Fibroblast of skin of abdomen (primary cell): Measurements from ENCODE around the gene YES1. TPM values are rescaled to one million over a fixed set of nuclear protein-coding genes. Genes with fewer than 3 reads are reported as not detected.
A peak's percentile ranks its signal among the peaks of the same experiment; 100 is the strongest.

Experiments used
- DNase-seq: peaks from one replicate; pipeline ENCODE4 v3.0.0-alpha.2; 2013
- polyA plus RNA-seq, 2 experiments: library from polyadenylated mRNA; unstranded; fragments of 120-200 nt; gene quantifications; one replicate each; pipeline ENCODE4 v1.2.1, GENCODE V29; 2013; ENCODE audit not compliant: insufficient read length in 2 of 2

YES1 gene
- 45.5 TPM for polyA plus RNA-seq (2013, experiment 1 of 2; ENCODE audit: insufficient read length)
- 45.2 TPM for polyA plus RNA-seq (2013, experiment 2 of 2; ENCODE audit: insufficient read length)

- DNase-seq = peak; percentile 75
These were observed at the start of gene YES1 for GRCh38 chr18:811892-812375. TSS of gene YES1 (minus strand) at chr18:812242. CDS start at chr18:756827, 55,415 bp downstream.

GRCh38 chr18:857986-858385 lies 45.9 kb upstream of the YES1 start:
- peak; percentile 20 for DNase-seq

GRCh38 chr18:853471-853870 lies 41.4 kb upstream of the YES1 start:
- no peak for DNase-seq

GRCh38 chr18:850960-851359 lies 38.9 kb upstream of the YES1 start:
- DNase-seq = no peak

- DNase-seq = no peak
These were observed 37.0 kb upstream of the YES1 start for GRCh38 chr18:849021-849420.

- DNase-seq = no peak
These were observed 36.2 kb upstream of the YES1 start for GRCh38 chr18:848062-848861.

- peak; percentile 82 for DNase-seq
These were observed 33.2 kb upstream of the YES1 start for GRCh38 chr18:845152-845819.

GRCh38 chr18:841647-842370 lies 29.8 kb upstream of the YES1 start:
- DNase-seq = no peak

- no peak for DNase-seq
These were observed 28.5 kb upstream of the YES1 start for GRCh38 chr18:840516-840915.

- no peak for DNase-seq
These were observed 28.0 kb upstream of the YES1 start for GRCh38 chr18:840023-840408.

GRCh38 chr18:839224-840022 lies 27.4 kb upstream of the YES1 start:
- DNase-seq = peak; percentile 81

- DNase-seq = no peak
These were observed 25.9 kb upstream of the YES1 start for GRCh38 chr18:837922-838321.

- no peak for DNase-seq
These were observed 22.2 kb upstream of the YES1 start for GRCh38 chr18:834082-834720.

GRCh38 chr18:833197-833596 lies 21.2 kb upstream of the YES1 start:
- DNase-seq = no peak

GRCh38 chr18:832085-832681 lies 20.1 kb upstream of the YES1 start:
- DNase-seq = no peak

- peak; percentile 63 for DNase-seq
These were observed 18.4 kb upstream of the YES1 start for GRCh38 chr18:830315-830901.

GRCh38 chr18:829432-829831 lies 17.4 kb upstream of the YES1 start:
- no peak for DNase-seq

GRCh38 chr18:827093-827677 lies 15.1 kb upstream of the YES1 start:
- no peak for DNase-seq

GRCh38 chr18:825891-826585 lies 14.0 kb upstream of the YES1 start:
- no peak for DNase-seq

- DNase-seq = no peak
These were observed 12.1 kb upstream of the YES1 start for GRCh38 chr18:824179-824578.
